SH-SY5Y (cell line): ENCODE measurements around the gene NAA38.

ENCODE experiments used
- GATA2 ChIP-seq: IDR thresholded peaks from 2 replicates; pipeline ENCODE4 v1.6.1; 2011; ENCODE audit warnings: mild to moderate bottlenecking, low read depth, low read length
- GATA3 ChIP-seq: IDR thresholded peaks from 2 replicates; pipeline ENCODE4 v1.6.1; 2011; ENCODE audit warnings: low read depth, mild to moderate bottlenecking, low read length, moderate library complexity

- no peak for TF ChIP-seq GATA2
- TF ChIP-seq GATA3: no peak
These were observed 24.7 kb upstream of the NAA38 start for GRCh38 chr17:7882068-7882467.
